Fibroblast of lung (primary cell): ENCODE results near the gene LTN1.

ENCODE experiments used
- CTCF ChIP-seq, 2 donors: IDR thresholded peaks in 1 of 2; conservative IDR thresholded peaks in 1 of 2; 1 replicate in 1 of 2; 2 replicates in 1 of 2; pipeline ENCODE4 v1.5.1; 2011 to 2012; ENCODE audit warnings: low read length in 2 of 2, control low read depth in 1 of 2, inconsistent platforms in 1 of 2, low read depth in 1 of 2, mild to moderate bottlenecking in 1 of 2
- EZH2 ChIP-seq: IDR thresholded peaks from 2 replicates; pipeline ENCODE4 v1.5.1; 2012; ENCODE audit warnings: low read length, control low read depth, mild to moderate bottlenecking; ENCODE audit errors: missing control alignments

GRCh38 chr21:28916150-28916893 lies 76.4 kb downstream of the LTN1 start:
- TF ChIP-seq CTCF (conservative IDR thresholded peaks at IDR 0.05 in 1 of 2, IDR thresholded peaks at IDR 0.05 in 1 of 2; ENCODE audit: low read depth in 1 of 2, low read length in 2 of 2) (no peak), EZH2 (no peak)
